Neural cell (in vitro differentiated cells): ENCODE data around the gene MDGA2.

Experiments used
- CTCF ChIP-seq: fragments of 450-650 bp; IDR thresholded peaks from 2 replicates; pipeline ENCODE4 v1.5.1; 2014; ENCODE audit warnings: antibody characterized with exemption, mild to moderate bottlenecking, moderate library complexity; ENCODE audit not compliant: poor library complexity, severe bottlenecking
- EP300 ChIP-seq: fragments of 450-650 bp; conservative IDR thresholded peaks from 2 replicates; pipeline ENCODE4 v1.6.1; 2014; ENCODE audit warnings: antibody characterized with exemption, mild to moderate bottlenecking, moderate library complexity; ENCODE audit not compliant: poor library complexity, severe bottlenecking
- EZH2 ChIP-seq: fragments of 200-600, 300-800 bp; shearing (Covaris generic), sonication (generic); IDR thresholded peaks from 2 replicates; pipeline ENCODE4 v1.6.1; 2014; ENCODE audit warnings: antibody characterized with exemption, low read length, borderline replicate concordance, mild to moderate bottlenecking; ENCODE audit not compliant: insufficient read depth, poor library complexity, severe bottlenecking
- POLR2AphosphoS5 ChIP-seq: IDR thresholded peaks from 2 replicates; pipeline ENCODE4 v1.6.1; 2012
- RAD21 ChIP-seq: fragments of 450-650 bp; conservative IDR thresholded peaks from 2 replicates; pipeline ENCODE4 v1.6.1; 2014; ENCODE audit warnings: antibody characterized with exemption, mild to moderate bottlenecking, moderate library complexity

- no peak for TF ChIP-seq POLR2AphosphoS5
- no peak for TF ChIP-seq RAD21
- no peak for TF ChIP-seq EZH2
- TF ChIP-seq CTCF: no peak
- TF ChIP-seq EP300: no peak
Observed at GRCh38 chr14:47366006-47366405, 309.4 kb downstream of the MDGA2 start.
